Osteoblast (primary cell): ENCODE results near the gene NAV2. TPM values are rescaled to one million over a fixed set of nuclear protein-coding genes. Genes with fewer than 3 reads are reported as not detected.

Experiments
- DNase-seq: peaks from one replicate; pipeline ENCODE4 v3.0.0; 2011; ENCODE audit warnings: low spot score, mixed read lengths; ENCODE audit not compliant: insufficient read length; ENCODE audit errors: missing footprints
- H2AFZ ChIP-seq: 2 replicates; pipeline ENCODE4 v1.6.0; 2011; ENCODE audit warnings: mild to moderate bottlenecking, low read length
- H3K27ac ChIP-seq: 2 replicates; pipeline ENCODE4 v1.5.1; 2011; ENCODE audit warnings: mild to moderate bottlenecking, low read depth, low read length, moderate library complexity
- H3K27me3 ChIP-seq: 2 replicates; pipeline ENCODE4 v1.6.0; 2012; ENCODE audit warnings: mild to moderate bottlenecking, control low read depth, inconsistent platforms, low read length, moderate library complexity; ENCODE audit not compliant: insufficient read depth
- H3K36me3 ChIP-seq: 2 replicates; pipeline ENCODE4 v1.5.1; 2011; ENCODE audit warnings: mild to moderate bottlenecking, low read length, control low read depth, moderate library complexity; ENCODE audit not compliant: insufficient read depth
- H3K4me1 ChIP-seq: 2 replicates; pipeline ENCODE4 v1.5.1; 2011; ENCODE audit warnings: mild to moderate bottlenecking, low read length, control low read depth, moderate library complexity; ENCODE audit not compliant: insufficient read depth
- H3K4me2 ChIP-seq: 2 replicates; pipeline ENCODE4 v1.6.0; 2011; ENCODE audit warnings: mild to moderate bottlenecking, low read length; ENCODE audit not compliant: insufficient read depth
- H3K4me3 ChIP-seq: fragments of 200-600 bp; sonication (generic); 3 replicates; pipeline ENCODE4 v1.5.1; 2012; ENCODE audit warnings: mild to moderate bottlenecking, low read length, inconsistent platforms; ENCODE audit not compliant: insufficient read depth
- H3K79me2 ChIP-seq: 2 replicates; pipeline ENCODE4 v1.6.0; 2012; ENCODE audit warnings: mild to moderate bottlenecking, low read length, control low read depth, inconsistent platforms; ENCODE audit not compliant: insufficient read depth
- H3K9me3 ChIP-seq: 2 replicates; pipeline ENCODE4 v1.5.1; 2011; ENCODE audit warnings: low read depth, low read length, control low read depth
- H4K20me1 ChIP-seq: 2 replicates; pipeline ENCODE4 v1.6.0; 2012; ENCODE audit warnings: mild to moderate bottlenecking, low read length, control low read depth; ENCODE audit not compliant: insufficient read depth
- total RNA-seq: library from RNA; depleted of rRNA; stranded (reverse); fragments of >200 nt; gene quantifications from 2 replicates; pipeline ENCODE4 v1.2.3, GENCODE V29; 2012
- TF ChIP-seq, protein P1 (sequence below): IDR thresholded peaks from 2 replicates; pipeline ENCODE4 v1.5.1; 2011; ENCODE audit warnings: mild to moderate bottlenecking, low read depth, low read length, moderate library complexity; ENCODE audit errors: extremely low read depth

Gene NAV2
- total RNA-seq, 1 donor = 8.7 TPM

DNA sequence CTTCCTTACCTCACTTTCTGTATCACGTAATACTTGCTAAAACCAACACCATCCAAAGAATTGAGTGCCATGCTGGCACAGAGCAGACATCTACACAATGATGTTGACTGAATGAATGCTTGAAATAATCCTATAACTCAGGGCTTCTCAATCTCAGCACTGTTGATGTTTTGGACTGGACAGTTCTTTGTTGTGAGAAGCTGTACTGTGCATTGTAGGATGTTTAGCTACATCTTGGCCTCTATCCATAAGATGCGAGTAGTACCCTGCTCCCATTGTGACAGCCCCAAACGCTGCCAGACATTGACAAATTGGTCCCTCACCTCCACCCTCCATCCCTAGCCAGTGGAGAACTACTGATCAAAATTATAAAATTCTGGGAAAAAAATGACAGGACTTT is 153.4 kb downstream of the NAV2 start:
- DNase-seq = no peak
- Histone ChIP-seq H3K4me3 (no peak overlapping the region), H3K36me3 (peaks cover 8% of the 10 kb centered on the region), H3K79me2 (peaks cover 78% of the 10 kb centered on the region), H3K27me3 (no peaks in the 10 kb centered on the region), H2AFZ (no peak overlapping the region), H3K9me3 (no peaks in the 10 kb centered on the region), H4K20me1 (peaks cover 4% of the 10 kb centered on the region), H3K4me2 (no peak overlapping the region), H3K4me1 (peaks cover 18% of the 10 kb centered on the region), H3K27ac (no peak overlapping the region)
- TF ChIP-seq, protein P1, sequence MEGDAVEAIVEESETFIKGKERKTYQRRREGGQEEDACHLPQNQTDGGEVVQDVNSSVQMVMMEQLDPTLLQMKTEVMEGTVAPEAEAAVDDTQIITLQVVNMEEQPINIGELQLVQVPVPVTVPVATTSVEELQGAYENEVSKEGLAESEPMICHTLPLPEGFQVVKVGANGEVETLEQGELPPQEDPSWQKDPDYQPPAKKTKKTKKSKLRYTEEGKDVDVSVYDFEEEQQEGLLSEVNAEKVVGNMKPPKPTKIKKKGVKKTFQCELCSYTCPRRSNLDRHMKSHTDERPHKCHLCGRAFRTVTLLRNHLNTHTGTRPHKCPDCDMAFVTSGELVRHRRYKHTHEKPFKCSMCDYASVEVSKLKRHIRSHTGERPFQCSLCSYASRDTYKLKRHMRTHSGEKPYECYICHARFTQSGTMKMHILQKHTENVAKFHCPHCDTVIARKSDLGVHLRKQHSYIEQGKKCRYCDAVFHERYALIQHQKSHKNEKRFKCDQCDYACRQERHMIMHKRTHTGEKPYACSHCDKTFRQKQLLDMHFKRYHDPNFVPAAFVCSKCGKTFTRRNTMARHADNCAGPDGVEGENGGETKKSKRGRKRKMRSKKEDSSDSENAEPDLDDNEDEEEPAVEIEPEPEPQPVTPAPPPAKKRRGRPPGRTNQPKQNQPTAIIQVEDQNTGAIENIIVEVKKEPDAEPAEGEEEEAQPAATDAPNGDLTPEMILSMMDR = no peak

DNA sequence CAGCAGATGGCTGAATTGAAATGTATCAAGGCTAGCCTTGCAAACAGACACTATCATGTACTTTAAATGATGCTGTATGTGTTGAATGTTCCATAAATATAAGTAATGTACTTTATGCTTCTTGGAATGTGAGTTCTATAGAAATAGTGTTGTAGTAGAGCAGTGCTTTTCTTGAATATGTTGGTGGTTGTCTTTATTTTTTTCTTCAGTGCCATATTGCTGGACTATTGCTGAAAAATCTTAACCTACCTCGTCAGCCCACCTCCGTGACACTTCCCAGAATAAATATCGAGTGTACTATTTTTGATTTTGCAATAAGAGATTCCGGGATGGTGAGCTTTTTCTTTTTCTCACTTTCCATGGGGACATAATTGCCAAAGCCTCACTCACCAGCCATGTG is 153.9 kb downstream of the NAV2 start:
- H3K4me1 ChIP-seq = peaks cover 18% of the 10 kb centered on the region
- no peak for DNase-seq
- H2AFZ ChIP-seq = no peak overlapping the region
- H4K20me1 ChIP-seq = peaks cover 4% of the 10 kb centered on the region
- no peak overlapping the region for H3K4me2 ChIP-seq
- no peaks in the 10 kb centered on the region for H3K9me3 ChIP-seq
- no peak overlapping the region for H3K4me3 ChIP-seq
- no peaks in the 10 kb centered on the region for H3K27me3 ChIP-seq
- peaks cover 75% of the 10 kb centered on the region for H3K79me2 ChIP-seq
- TF ChIP-seq, protein P1 = no peak
- peaks cover 3% of the 10 kb centered on the region for H3K36me3 ChIP-seq
- no peak overlapping the region for H3K27ac ChIP-seq

DNA sequence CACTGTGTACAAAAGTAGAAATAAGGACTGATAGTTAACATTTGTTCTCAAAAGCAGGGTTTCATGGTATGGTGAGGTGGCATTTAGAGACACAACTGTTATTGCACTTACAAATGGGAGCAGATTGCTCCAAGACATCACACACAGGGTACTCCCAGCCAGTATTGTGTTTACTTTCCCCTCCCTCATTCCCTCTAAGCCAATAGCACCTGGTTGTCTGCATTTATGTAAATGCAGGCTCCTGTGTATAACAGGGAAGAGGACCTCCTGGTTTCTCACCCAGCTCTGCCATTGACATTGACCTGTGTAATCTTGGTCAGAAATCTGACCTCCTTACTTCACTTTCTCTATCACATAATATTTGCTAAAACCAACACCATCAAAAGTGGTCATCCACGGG is 154.4 kb downstream of the NAV2 start:
- H3K4me2 ChIP-seq = no peak overlapping the region
- H2AFZ ChIP-seq = no peak overlapping the region
- H3K36me3 ChIP-seq = no peaks in the 10 kb centered on the region
- no peaks in the 10 kb centered on the region for H3K27me3 ChIP-seq
- H3K27ac ChIP-seq = no peak overlapping the region
- H4K20me1 ChIP-seq = peaks cover 4% of the 10 kb centered on the region
- no peak for DNase-seq
- no peaks in the 10 kb centered on the region for H3K9me3 ChIP-seq
- TF ChIP-seq, protein P1 = no peak
- no peak overlapping the region for H3K4me3 ChIP-seq
- H3K4me1 ChIP-seq = peaks cover 18% of the 10 kb centered on the region
- peaks cover 71% of the 10 kb centered on the region for H3K79me2 ChIP-seq

DNA sequence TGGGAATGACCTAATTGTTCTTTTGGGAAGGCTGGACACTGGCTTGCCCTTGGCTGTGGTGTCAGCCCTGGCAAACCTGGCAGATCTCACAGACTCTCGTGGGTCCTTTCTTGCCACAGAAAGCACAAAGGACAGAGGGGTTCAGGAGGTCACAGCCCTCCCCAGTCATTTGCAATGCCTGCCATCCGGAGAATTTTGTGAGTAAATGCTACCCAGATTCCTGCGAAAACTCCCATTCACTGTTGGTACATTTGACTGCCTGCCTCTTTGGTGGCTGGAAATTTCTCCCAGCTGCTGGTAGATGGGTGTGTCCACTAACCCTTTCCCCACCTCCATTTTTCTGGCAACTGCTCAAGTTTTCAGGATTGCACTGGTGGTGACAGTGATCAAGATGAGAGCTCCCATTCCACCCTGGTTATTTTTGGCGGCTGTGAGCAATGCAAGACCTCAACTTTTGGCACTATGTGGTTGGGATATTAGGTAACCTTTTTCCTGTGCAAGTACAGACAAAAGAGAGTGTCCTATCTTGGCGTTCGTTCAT is 155.7 kb downstream of the NAV2 start:
- H3K4me2 ChIP-seq = no peak overlapping the region
- H3K9me3 ChIP-seq = no peaks in the 10 kb centered on the region
- no peak overlapping the region for H3K4me3 ChIP-seq
- H3K27me3 ChIP-seq = no peaks in the 10 kb centered on the region
- TF ChIP-seq, protein P1 = no peak
- H3K4me1 ChIP-seq = peaks cover 18% of the 10 kb centered on the region
- peaks cover 4% of the 10 kb centered on the region for H4K20me1 ChIP-seq
- peak; percentile 79 for DNase-seq
- no peaks in the 10 kb centered on the region for H3K36me3 ChIP-seq
- H3K79me2 ChIP-seq = peaks cover 69% of the 10 kb centered on the region
- H2AFZ ChIP-seq = no peak overlapping the region
- no peak overlapping the region for H3K27ac ChIP-seq
